Measurements from ENCODE around the gene DTNA.

- TF ChIP-seq CTCF (IDR thresholded peaks at IDR 0.05) = no peak
- TF ChIP-seq POLR2A (IDR thresholded peaks at IDR 0.05) = no peak
These were observed 174.3 kb downstream of the DTNA start for GRCh38 chr18:34884436-34884835.

Data from Peyer's patch (tissue), 4 donors.